Superior temporal gyrus (tissue), 1 donor: ENCODE measurements around the gene MAP3K15.

ENCODE experiments used
- DNase-seq: peaks from one replicate; pipeline ENCODE4 v3.0.0-alpha.2; 2016; ENCODE audit errors: extremely low spot score

The MAP3K15 gene, protein sequence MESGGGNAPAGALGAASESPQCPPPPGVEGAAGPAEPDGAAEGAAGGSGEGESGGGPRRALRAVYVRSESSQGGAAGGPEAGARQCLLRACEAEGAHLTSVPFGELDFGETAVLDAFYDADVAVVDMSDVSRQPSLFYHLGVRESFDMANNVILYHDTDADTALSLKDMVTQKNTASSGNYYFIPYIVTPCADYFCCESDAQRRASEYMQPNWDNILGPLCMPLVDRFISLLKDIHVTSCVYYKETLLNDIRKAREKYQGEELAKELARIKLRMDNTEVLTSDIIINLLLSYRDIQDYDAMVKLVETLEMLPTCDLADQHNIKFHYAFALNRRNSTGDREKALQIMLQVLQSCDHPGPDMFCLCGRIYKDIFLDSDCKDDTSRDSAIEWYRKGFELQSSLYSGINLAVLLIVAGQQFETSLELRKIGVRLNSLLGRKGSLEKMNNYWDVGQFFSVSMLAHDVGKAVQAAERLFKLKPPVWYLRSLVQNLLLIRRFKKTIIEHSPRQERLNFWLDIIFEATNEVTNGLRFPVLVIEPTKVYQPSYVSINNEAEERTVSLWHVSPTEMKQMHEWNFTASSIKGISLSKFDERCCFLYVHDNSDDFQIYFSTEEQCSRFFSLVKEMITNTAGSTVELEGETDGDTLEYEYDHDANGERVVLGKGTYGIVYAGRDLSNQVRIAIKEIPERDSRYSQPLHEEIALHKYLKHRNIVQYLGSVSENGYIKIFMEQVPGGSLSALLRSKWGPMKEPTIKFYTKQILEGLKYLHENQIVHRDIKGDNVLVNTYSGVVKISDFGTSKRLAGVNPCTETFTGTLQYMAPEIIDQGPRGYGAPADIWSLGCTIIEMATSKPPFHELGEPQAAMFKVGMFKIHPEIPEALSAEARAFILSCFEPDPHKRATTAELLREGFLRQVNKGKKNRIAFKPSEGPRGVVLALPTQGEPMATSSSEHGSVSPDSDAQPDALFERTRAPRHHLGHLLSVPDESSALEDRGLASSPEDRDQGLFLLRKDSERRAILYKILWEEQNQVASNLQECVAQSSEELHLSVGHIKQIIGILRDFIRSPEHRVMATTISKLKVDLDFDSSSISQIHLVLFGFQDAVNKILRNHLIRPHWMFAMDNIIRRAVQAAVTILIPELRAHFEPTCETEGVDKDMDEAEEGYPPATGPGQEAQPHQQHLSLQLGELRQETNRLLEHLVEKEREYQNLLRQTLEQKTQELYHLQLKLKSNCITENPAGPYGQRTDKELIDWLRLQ (N-terminal part only)

DNA sequence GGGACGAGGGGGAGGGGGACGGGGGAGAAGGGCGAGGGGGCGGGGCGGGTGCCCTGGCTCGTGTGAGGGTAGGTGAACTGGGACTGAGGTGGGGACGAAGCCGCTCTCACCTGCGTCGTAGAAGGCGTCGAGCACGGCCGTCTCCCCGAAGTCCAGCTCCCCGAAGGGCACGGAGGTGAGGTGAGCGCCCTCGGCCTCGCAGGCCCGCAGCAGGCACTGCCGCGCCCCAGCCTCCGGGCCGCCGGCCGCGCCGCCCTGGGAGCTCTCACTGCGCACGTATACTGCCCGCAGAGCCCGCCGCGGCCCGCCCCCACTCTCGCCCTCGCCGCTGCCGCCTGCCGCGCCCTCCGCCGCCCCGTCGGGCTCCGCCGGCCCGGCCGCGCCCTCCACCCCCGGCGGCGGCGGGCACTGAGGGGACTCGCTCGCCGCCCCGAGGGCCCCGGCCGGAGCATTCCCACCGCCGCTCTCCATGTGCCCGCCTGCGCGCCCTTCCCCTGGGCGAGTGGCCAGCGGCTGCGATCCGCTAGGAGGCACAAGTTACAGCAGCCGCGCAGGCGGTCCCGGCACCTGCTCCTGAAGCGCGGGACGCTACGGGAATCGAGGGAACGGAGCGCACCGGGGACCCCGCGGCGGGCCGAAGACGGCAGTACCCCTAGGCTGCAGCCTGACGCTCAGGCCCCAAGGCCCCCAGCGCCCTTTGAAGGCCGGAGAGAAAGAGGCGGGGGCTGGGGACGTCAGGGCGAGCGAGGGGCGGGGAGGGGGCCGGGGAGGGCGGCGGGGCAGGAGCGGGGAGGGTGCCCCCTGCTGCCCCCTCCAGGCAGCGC, at the start of gene MAP3K15:
TSS of gene MAP3K15 (minus strand) at position 718 of the 824 bp plus-strand sequence. CDS start at position 471, 247 bp downstream.
- DNase-seq, result no peak

GRCh38 chrX:19564606-19565005, 49.3 kb upstream of the MAP3K15 start:
- DNase-seq, result no peak

- DNase-seq, result no peak
Observed at GRCh38 chrX:19563746-19564145, 48.4 kb upstream of the MAP3K15 start.

DNA sequence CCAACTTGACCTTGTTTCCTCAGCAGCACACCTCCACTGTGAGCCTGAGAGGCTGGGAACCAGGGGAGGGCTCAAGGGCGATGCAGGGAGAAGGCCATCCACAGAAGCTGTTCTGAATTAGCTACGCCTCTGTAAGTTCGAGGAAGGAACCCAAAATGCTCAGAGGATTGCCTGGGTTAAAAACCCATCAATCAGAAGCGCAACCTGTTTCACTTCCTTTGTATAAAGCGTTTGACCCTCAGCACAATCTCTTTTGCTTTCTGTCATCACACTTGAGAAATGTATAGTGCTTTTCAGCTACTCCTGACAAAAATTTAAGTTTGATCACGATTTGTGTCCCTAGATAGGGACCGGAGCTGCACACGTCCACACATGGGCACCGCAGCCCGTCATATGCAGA, 48.0 kb upstream of the MAP3K15 start:
- no peak for DNase-seq

DNA sequence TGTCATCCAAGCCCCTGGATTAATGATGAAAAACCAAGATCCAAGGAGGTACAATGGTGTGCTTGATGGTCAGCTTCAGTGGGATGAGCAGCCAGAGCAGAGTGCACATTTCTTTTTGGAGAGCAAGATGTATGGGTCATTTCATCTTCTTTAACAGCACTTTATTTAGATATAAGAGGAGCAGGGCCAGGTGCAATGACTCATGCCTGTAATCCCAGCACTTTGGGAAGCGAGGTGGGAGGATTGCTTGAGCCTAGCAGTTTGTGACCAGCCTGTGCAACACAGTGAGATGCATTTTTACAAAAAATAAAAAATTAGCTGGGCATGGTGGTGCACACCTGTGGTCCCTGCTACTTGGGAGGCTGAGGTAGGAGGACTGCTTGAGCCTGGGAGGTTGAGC, 45.3 kb upstream of the MAP3K15 start:
- no peak for DNase-seq

DNA sequence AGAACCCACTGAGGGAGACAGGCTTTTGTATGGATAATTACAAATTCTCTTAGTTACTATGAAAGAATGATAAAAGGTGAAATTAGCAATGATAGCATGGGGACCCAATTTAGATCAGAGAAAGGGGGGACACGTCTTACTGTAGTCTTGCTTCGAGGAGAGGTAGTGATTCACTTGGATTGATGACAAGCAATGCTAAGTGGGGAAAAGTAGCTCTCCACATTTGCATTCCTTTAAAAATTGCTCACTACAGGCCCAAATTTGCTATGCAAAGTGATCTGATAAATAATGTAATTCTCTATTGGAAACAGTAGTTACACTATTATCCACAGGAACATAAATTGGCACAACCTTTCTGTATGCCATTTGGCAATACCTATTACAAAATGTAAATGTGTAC, 42.5 kb upstream of the MAP3K15 start:
- no peak for DNase-seq

DNA sequence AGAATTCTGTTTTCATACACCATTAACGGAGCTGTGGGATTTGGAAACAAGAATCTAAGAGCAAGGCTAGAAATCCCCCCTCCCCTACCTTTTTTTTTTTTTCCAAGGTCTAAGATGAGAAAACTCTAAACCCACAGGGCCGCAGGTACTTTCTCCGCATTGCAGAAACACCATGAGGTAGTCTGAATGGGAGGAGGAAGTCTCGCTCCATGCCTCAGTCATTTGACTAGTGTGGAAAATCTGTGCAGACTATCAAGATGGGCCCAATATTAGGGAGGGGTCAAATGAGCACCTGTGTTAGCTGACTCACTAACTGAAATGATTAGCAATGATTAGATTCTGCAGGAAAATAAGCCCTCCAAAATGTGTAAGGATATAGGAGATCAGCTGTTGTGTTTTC, 40.9 kb upstream of the MAP3K15 start:
- no peak for DNase-seq

DNA sequence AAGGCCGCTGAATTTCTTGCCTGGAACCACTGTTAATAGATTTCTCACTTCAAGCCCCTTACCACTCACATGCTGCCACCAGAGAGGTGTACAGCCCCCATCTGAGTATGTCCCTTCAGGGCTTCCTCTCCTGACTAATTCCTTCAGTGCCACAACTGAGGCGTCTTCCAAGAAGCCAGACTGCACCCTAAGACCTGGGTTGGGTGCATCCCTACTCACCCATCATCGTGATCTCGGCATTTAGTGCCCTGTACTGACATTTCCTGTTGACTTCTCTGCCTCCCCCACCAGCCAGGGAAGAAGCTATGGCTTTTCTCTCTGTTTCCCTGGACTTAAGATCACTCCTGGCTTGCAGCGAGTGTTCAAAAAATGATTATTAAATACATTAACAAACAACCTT, 40.4 kb upstream of the MAP3K15 start:
- no peak for DNase-seq

GRCh38 chrX:19555236-19555635, 39.9 kb upstream of the MAP3K15 start:
- no peak for DNase-seq

DNA sequence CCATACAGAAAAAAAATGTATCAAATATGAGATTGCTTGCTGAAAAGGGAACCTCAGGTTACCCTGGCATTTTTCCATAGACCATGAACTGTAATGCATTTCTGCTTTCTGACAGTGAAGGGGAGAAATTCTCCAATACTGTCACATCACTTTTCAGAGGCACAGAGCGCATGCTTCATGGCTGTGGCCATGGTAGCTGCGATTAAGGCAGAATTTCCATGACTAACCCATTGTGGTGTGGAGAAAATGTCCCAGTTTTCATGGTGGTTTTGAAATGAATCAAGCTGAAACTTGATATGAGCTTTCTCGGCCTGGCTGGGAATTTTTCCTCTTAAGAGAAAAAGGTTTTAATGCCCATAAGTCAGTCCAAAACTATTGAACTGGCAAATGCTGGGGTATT, 39.5 kb upstream of the MAP3K15 start:
- DNase-seq, result no peak

GRCh38 chrX:19552793-19553192, 37.5 kb upstream of the MAP3K15 start:
- no peak for DNase-seq

- no peak for DNase-seq
Observed at GRCh38 chrX:19549838-19550237, 34.5 kb upstream of the MAP3K15 start.

- no peak for DNase-seq
Observed at GRCh38 chrX:19548934-19549333, 33.6 kb upstream of the MAP3K15 start.

- DNase-seq, result no peak
Observed at GRCh38 chrX:19548279-19548678, 33.0 kb upstream of the MAP3K15 start.

GRCh38 chrX:19545651-19546050, 30.3 kb upstream of the MAP3K15 start:
- DNase-seq, result no peak

DNA sequence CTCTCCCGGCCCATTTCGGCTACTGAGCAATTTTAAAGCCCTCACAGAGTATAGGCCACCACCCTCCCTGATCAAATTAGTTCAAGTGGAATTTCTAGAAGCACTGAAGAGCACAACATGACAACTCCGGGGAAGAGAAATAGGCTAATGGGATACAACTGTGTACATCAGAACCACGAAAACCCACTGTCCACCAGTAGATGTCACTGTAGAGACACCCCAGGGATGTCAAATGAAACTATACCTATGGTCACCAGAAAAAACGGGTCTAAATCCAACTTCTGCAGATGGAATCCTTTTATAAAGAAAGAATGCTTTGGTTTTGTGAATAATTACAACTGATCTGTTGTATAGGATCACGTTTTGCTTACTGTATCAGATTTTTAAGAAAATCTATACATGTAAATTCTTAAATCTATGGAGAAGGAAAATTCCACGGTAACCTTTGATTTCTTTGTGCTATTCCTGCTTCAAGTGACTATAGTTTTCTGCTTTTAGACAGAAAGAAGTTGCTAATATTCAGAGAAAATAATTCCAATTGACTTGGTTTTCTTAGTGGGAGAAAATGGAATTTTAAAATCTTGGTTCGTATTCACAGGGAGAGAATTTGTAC, 29.5 kb upstream of the MAP3K15 start:
- DNase-seq, result peak; percentile 65

DNA sequence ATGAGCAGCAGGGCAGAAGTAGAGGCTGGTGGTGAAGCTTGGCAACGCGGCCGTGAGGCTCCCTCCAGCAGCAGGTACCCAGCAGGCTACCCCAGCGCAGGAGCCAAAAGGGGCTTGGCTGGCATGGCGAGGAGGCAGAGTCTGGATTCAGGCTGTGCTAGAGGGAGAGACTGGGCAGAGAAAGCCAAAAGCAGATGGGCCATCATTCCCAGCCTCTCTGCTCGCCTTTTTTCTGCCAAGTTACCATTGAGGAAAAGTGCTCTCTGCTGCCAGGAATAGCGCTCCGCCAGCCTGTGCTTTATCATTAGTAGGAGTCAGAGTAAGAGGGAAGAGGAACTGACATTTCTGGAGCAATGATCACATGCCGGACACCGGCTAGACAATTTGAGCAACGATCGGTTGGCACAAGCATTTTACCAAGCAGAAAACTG, 28.7 kb upstream of the MAP3K15 start:
- peak; percentile 10 for DNase-seq

GRCh38 chrX:19543020-19543715, 27.9 kb upstream of the MAP3K15 start:
- DNase-seq, result no peak

GRCh38 chrX:19541931-19542330, 26.6 kb upstream of the MAP3K15 start:
- DNase-seq, result no peak

DNA sequence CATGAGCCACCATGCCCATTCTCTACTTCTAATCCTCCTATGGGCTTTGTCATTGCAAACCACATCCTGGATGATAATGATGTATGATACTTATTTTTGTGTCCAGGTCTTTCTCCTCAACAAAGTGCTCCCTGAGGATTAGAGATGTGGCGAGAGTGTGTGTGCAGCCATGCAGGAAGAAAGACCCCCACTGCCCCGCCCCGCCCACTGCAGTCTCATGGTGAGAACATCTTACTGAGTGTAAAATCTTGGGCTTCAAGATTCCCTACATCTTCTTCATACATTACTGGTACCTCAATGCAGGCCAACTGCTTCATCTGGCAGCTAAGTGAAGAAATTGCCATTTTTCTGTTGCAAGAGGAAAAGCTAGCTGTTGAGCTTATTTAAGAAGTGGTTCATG, 25.9 kb upstream of the MAP3K15 start:
- no peak for DNase-seq
